ENCODE data around the gene LPA.
"Not testable (repeated sequence)": the region's sequence is repeated elsewhere in the genome, so short reads cannot be mapped to it uniquely, and the experiment has no call there.

The LPA gene, protein sequence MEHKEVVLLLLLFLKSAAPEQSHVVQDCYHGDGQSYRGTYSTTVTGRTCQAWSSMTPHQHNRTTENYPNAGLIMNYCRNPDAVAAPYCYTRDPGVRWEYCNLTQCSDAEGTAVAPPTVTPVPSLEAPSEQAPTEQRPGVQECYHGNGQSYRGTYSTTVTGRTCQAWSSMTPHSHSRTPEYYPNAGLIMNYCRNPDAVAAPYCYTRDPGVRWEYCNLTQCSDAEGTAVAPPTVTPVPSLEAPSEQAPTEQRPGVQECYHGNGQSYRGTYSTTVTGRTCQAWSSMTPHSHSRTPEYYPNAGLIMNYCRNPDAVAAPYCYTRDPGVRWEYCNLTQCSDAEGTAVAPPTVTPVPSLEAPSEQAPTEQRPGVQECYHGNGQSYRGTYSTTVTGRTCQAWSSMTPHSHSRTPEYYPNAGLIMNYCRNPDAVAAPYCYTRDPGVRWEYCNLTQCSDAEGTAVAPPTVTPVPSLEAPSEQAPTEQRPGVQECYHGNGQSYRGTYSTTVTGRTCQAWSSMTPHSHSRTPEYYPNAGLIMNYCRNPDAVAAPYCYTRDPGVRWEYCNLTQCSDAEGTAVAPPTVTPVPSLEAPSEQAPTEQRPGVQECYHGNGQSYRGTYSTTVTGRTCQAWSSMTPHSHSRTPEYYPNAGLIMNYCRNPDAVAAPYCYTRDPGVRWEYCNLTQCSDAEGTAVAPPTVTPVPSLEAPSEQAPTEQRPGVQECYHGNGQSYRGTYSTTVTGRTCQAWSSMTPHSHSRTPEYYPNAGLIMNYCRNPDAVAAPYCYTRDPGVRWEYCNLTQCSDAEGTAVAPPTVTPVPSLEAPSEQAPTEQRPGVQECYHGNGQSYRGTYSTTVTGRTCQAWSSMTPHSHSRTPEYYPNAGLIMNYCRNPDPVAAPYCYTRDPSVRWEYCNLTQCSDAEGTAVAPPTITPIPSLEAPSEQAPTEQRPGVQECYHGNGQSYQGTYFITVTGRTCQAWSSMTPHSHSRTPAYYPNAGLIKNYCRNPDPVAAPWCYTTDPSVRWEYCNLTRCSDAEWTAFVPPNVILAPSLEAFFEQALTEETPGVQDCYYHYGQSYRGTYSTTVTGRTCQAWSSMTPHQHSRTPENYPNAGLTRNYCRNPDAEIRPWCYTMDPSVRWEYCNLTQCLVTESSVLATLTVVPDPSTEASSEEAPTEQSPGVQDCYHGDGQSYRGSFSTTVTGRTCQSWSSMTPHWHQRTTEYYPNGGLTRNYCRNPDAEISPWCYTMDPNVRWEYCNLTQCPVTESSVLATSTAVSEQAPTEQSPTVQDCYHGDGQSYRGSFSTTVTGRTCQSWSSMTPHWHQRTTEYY (N-terminal part only)

DNA sequence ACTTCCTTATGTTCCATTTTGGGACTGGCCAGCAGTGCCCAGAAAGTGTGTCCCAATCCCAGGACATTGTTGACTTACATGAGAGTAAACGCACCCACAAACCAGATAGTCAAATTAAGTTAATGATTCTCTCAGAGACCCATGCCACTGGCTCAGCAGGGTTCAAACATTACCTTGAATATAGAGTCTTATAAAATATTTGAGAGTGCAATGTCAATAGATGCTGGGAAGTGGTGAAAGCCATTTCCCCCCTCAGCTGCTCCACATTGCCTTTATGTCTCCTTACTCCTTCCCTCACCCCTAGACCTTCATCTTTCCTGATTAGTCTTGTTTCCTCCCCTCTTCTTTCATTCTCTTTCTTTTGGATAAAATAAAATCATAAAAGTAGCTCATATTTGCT is at the start of gene LPA:
Gene LPA (minus strand): TSS at position 78 of the 400 bp plus-strand sequence. CDS start 61 bp downstream, at position 17.
- not testable (repeated sequence) for H3K4me3 ChIP-seq (ENCODE audit: insufficient read depth, low read length, poor library complexity, severe bottlenecking); H3K4me2 ChIP-seq (ENCODE audit: low read depth, low read length, poor library complexity, severe bottlenecking); H3K9me2 ChIP-seq (replicated peaks; ENCODE audit: insufficient read depth, low read length); H3F3A ChIP-seq (ENCODE audit: insufficient read depth); H3K79me2 ChIP-seq (ENCODE audit: insufficient read depth, low read length); H2AFZ ChIP-seq (ENCODE audit: low read depth, low read length, severe bottlenecking); H3K9me3 ChIP-seq (ENCODE audit: insufficient read depth, low read length); H3K9ac ChIP-seq (ENCODE audit: low read length); H4K20me1 ChIP-seq (ENCODE audit: low read depth, low read length); H3K27ac ChIP-seq (ENCODE audit: low read depth, low read length); H3K36me3 ChIP-seq (ENCODE audit: low read length); H3K27me3 ChIP-seq (ENCODE audit: low read length)

DNA sequence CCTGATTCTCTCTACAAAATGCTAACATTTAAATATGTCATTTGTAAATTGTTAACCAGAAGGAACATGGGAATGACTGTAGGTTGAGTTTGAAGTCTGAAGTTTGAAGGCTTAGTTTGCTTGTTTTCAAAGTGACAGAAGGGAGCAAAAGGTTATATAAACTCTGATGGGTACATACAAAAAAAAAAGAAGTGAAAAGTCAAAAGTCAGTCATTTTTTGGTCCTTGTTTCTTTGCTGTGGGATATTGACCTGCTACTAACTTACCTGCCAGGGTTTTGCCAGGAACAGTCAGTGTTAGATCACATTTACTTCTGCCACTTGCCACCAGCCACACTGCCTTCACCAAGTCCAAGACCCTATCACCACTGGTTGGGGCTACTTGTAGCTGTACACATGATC is 44.9 kb upstream of the LPA start:
- H3K27me3 ChIP-seq (ENCODE audit: low read length); H3K4me2 ChIP-seq (ENCODE audit: low read depth, low read length, poor library complexity, severe bottlenecking); H3K9ac ChIP-seq (ENCODE audit: low read length); H3K4me3 ChIP-seq (ENCODE audit: insufficient read depth, low read length, poor library complexity, severe bottlenecking); H3F3A ChIP-seq (ENCODE audit: insufficient read depth); H3K79me2 ChIP-seq (ENCODE audit: insufficient read depth, low read length); H3K27ac ChIP-seq (ENCODE audit: low read depth, low read length); H3K9me2 ChIP-seq (replicated peaks; ENCODE audit: insufficient read depth, low read length); H4K20me1 ChIP-seq (ENCODE audit: low read depth, low read length); H2AFZ ChIP-seq (ENCODE audit: low read depth, low read length, severe bottlenecking); H3K36me3 ChIP-seq (ENCODE audit: low read length); H3K9me3 ChIP-seq (ENCODE audit: insufficient read depth, low read length): not testable (repeated sequence)

DNA sequence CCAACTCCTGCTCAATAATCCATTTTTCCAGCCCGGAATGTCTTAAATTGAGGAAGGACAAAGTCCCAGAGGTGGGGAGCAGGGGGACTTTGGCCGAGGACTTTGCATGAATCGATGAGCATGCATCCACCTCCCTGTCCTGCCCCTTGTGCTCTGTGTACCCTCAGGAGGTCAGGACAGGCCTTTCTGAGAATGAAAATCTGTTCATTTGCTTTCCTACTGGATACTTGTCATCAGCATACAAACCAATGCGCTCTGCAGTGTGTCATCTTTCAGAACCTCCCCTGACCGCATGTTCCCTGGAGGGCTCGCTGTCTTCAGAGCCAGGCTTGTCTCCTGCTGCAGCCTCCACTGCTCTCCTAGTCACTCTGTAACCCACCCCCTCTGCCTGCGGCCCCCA is 40.6 kb upstream of the LPA start:
- not testable (repeated sequence) for H3K27ac ChIP-seq (ENCODE audit: low read depth, low read length); H3K79me2 ChIP-seq (ENCODE audit: insufficient read depth, low read length); H3K9ac ChIP-seq (ENCODE audit: low read length); H3K36me3 ChIP-seq (ENCODE audit: low read length); H3K27me3 ChIP-seq (ENCODE audit: low read length); H3K9me2 ChIP-seq (replicated peaks; ENCODE audit: insufficient read depth, low read length); H3K4me2 ChIP-seq (ENCODE audit: low read depth, low read length, poor library complexity, severe bottlenecking); H4K20me1 ChIP-seq (ENCODE audit: low read depth, low read length); H3K9me3 ChIP-seq (ENCODE audit: insufficient read depth, low read length); H3K4me3 ChIP-seq (ENCODE audit: insufficient read depth, low read length, poor library complexity, severe bottlenecking); H3F3A ChIP-seq (ENCODE audit: insufficient read depth); H2AFZ ChIP-seq (ENCODE audit: low read depth, low read length, severe bottlenecking)

DNA sequence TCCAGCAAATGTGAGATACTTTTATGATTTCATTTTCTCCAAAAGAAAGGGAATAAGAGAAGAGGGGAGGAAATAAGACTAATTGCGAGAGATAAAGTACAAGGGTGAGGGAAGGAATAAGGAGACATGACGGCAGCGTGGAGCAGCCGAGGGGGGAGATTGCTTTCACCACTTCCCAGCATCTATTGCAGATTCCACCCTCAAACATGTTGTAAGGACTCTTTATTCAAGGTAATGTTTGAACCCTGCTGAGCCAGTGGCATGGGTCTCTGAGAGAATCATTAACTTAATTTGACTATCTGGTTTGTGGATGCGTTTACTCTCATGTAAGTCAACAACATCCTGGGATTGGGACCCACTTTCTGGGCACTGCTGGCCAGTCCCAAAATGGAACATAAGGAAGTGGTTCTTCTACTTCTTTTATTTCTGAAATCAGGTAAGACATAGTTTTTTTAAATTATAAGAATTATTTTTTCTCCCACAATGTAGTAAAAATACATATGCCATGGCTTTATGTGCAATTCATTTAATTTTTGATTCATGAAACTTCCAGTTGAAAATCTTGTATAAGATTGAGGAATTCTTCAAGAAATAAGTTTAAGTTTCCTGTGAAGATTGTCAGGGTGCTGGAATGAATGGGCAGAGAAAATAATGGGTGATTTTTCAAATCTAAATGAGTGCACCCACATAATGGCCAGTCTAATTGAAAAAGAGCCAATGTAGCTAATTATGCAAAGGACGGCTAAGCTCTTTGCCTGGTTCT is 38.0 kb upstream of the LPA start, which contains the start of gene PLG:
Gene PLG (plus strand): TSS at position 327 of the 763 bp plus-strand sequence. CDS start 61 bp downstream, at position 388.
- H3K79me2 ChIP-seq (ENCODE audit: insufficient read depth, low read length); H3F3A ChIP-seq (ENCODE audit: insufficient read depth); H3K27me3 ChIP-seq (ENCODE audit: low read length); H3K36me3 ChIP-seq (ENCODE audit: low read length); H2AFZ ChIP-seq (ENCODE audit: low read depth, low read length, severe bottlenecking); H3K9me2 ChIP-seq (replicated peaks; ENCODE audit: insufficient read depth, low read length); H4K20me1 ChIP-seq (ENCODE audit: low read depth, low read length); H3K9me3 ChIP-seq (ENCODE audit: insufficient read depth, low read length); H3K9ac ChIP-seq (ENCODE audit: low read length); H3K27ac ChIP-seq (ENCODE audit: low read depth, low read length); H3K4me3 ChIP-seq (ENCODE audit: insufficient read depth, low read length, poor library complexity, severe bottlenecking); H3K4me2 ChIP-seq (ENCODE audit: low read depth, low read length, poor library complexity, severe bottlenecking): not testable (repeated sequence)

Measured in SU-DHL-6 (cell line).